ENCODE data around the gene MS4A10.
"Not testable (repeated sequence)": the region's sequence is repeated elsewhere in the genome, so short reads cannot be mapped to it uniquely, and the experiment has no call there.

The MS4A10 gene

DNA sequence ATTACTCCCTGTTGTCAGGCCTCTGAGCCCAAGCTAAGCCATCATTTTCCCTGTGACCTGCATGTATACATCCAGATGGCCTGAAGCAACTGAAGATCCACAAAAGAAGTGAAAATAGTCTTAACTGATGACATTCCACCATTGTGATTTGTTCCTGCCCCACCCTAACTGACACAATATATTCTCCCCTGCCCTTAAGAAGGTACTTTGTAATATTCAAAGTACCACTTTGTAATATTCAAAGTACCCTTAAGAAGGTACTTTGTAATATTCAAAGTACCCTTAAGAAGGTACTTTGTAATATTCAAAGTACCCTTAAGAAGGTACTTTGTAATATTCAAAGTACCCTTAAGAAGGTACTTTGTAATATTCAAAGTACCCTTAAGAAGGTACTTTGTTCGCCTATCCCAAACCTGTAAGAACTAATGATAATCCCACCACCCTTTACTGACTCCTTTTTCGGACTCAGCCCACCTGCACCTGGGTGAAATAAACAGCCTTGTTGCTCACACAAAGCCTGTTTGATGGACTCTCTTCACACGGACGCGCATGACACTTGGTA, 38.7 kb downstream of the MS4A10 start:
- in situ Hi-C loops (cut with MboI; ENCODE audit: low sequenced_read_pairs) = not testable (repeated sequence)

DNA sequence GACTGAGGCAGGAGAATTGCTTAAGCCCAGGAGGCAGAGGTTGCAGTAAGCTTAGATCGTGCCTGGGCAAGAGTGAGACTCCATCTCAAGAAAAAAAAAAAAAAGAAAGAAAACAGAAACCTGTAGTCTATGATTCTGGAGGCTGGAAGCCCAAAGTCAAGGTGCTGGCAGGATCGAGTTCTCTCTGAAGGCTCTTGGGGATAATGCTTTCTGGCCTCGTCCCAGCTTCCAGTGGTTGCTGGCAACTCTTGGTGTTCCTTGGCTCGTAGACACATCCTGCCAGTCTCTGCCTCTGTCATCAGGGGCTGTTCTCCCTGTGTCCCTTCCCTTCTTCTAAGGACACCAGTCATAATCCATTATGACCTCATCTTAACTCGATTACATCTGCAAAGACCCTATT, 40.0 kb downstream of the MS4A10 start:
- in situ Hi-C loops (cut with MboI; ENCODE audit: low sequenced_read_pairs) = no loop called here

DNA sequence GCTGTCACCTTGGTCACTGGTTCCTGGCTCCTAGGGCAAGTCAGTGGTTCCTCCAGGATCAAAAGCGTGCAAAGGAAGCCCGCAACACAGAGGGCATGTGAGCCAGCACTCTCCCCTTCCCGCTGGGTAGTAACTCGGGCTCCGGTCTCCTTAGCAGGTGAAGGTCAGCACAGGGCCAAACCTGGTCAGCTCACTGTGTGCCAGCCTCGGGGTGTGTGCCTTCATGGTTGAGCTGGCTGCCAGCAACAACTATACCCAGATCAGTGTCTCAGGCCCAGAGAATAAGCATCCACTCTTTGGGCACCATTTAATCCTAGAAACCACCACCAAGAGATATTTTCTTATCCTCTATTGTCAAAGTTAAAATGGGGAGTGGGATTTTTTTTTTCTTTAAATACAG, 40.7 kb downstream of the MS4A10 start:
- in situ Hi-C loops (cut with MboI; ENCODE audit: low sequenced_read_pairs) = no loop called here

DNA sequence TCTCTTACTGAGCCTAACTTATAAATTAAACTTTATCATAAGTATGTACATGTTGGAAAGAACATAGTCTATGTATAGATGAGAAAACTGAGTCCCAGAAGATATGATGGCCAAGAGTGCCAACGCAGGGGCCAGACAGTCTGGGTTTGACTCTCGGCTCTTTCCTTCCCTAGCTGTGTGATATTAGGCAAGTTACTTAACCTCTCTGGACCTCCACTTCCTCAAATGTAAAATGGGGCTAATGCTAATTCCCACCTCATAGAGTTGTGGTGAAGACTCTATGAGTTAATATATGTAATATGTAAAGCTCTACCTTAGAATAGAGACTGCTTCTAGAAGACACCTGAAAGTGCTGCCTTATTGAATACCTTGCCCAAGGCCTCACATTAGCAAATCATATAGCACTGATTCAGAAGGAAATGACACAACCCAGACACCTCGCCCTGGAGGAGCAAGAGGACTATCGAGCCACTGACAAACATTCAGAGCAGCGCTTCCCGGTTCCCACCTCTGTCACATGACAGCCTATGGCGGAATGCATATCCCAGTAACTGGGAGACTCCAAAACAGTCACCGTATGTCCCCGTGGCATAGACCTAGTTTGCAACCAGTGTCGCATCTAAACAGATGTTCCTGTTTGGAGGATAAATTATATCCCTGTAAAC, 45.5 kb downstream of the MS4A10 start:
- in situ Hi-C loops (cut with MboI; ENCODE audit: low sequenced_read_pairs) = no loop called here

DNA sequence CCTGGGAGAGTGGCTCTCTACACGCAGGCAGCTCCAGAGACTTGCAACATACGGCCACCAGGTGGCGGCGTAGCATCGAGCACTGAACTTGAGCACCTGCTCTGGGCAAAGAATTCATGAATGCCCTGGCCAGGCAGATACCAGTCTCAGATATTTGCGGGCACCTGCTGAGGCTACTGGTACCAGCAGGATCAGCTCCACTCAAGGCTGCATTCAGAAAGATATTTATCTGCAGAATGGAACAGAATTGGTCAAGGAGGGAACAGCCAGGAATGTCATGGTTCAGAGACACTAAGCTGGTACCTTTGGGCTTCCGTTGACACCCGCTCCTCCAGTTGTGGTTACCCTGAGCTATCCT, 46.0 kb downstream of the MS4A10 start:
- in situ Hi-C loops (cut with MboI; ENCODE audit: low sequenced_read_pairs) = no loop called here

DNA sequence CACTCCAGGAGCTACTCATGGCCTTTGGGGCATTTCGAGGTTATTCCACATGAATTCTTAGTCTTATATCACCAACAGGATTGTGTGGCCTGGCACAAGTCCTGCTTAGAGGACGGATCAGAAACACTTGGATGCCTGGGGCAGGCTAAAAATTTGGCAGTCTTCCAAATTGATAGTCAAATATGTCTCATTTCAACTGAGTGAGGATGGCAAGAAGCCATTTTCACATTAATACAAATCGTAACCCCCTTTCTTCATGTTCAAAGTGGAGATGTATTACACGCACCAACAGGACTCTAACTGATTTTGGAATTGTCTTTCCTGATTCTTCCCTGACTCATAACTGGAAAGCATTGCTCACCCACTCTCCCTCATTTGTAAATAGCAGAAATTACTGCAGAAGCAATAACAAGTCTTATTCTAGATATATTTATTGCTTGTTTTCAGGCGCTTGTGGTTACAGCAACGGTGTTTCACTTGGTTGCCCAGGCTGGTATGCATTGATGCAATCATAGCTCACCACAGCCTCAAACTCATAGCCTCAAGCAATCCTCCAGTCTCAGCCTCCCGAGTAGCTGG, 46.5 kb downstream of the MS4A10 start:
- in situ Hi-C loops (cut with MboI; ENCODE audit: low sequenced_read_pairs) = no loop called here

DNA sequence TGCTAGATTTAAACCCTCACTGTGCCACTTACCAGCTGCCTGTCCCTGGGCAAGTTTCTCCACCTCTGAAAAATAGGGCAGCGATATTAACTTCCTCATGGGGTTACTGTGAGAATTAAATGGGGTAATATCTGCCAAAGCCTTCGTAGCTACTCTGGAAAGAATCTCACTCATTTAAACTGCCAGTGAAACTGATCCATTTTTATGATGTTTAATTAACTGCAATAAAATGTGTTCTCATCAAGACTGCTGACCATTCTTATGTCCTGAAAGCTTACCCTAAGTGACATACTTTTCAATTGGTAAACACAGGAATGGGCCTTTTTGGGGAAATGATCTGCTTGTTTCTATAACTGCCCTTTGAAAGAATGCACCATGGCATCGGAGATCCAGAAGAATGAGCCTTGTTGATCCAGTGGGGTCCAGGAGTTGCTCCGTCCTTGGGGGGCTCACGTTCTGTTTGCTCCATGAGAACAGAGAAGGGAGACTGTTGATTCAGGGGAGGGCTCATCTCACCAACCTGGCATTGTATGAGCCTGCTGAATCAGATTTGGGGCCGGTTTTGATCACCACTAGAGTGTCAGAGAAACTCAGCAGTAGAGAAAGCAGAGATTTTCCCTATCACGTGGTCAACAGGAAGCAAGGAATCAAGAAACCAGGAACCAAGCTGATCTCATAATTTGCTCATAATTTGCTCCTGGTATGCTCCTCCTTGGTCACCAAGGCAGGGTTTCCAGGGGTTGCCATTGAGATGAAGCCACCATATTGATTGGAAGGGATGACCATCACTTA, 49.8 kb downstream of the MS4A10 start:
- in situ Hi-C loops (cut with MboI; ENCODE audit: low sequenced_read_pairs) = no loop called here

DNA sequence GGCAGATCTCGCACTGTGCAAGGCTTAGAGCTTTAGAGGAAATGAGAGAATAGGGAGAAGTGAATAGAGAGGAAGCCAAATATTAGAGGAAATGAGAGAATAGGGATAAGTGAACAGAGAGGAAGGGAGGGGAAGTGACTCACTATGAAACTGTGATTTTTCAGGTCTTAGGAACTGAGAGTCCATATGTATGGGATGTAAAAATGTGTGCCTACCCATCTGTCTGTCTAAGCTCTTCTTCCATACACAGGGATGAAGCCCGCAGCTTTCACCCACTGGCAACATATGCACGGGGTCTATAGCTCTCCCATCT, 50.4 kb downstream of the MS4A10 start:
- in situ Hi-C loops (cut with MboI; ENCODE audit: low sequenced_read_pairs) = no loop called here

DNA sequence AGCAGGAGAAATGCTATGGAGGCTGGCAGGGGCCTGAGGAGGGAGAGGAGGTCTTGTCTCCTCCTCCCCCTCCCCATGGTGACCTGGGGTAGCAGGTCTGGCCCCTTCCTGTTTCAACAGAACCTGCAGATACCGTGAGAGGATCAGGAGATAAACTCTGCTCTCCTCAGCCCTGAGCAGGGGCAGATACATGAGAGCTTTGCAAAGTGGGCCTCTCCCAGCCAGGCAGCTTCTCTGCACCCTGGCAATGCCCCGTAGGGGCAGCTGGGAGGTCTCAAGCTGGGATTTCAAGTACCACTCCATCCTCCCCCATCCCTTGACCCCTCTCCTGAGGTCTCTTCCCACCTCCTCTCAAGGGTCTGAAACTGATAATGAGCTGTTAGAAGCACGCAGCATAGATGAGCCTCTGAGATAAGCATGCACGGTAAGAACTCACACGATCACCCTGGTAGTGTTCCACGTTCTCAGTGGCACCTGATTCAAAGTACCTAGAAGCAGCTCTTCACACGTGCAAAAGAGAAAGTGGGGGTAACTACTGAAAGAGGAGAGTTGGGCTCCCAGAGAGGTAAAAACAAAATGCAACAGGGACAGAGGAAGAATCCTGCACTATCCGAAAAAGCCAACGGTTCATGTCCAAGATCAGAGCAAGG, 51.9 kb downstream of the MS4A10 start:
- in situ Hi-C loops (cut with MboI; ENCODE audit: low sequenced_read_pairs) = no loop called here

DNA sequence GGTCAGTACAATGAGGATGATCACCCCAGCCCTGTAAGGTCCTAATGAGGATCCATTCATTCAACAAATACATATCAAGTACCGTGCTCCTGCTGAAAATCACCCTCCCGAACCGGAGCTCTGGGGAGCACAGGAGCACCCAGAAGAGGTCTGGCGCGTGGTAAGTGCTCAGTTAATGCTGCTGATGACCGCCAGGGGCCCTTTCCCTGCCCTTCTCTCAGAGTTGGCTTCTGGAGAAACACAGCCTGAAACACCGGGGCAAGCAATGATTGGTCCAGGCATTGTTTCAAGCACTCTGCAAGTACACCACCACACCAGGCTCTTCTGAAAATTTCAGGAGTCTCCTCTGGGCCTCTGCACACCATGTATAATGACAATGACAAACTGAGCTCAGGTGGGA, 53.0 kb downstream of the MS4A10 start:
- in situ Hi-C loops (cut with MboI; ENCODE audit: low sequenced_read_pairs) = no loop called here

DNA sequence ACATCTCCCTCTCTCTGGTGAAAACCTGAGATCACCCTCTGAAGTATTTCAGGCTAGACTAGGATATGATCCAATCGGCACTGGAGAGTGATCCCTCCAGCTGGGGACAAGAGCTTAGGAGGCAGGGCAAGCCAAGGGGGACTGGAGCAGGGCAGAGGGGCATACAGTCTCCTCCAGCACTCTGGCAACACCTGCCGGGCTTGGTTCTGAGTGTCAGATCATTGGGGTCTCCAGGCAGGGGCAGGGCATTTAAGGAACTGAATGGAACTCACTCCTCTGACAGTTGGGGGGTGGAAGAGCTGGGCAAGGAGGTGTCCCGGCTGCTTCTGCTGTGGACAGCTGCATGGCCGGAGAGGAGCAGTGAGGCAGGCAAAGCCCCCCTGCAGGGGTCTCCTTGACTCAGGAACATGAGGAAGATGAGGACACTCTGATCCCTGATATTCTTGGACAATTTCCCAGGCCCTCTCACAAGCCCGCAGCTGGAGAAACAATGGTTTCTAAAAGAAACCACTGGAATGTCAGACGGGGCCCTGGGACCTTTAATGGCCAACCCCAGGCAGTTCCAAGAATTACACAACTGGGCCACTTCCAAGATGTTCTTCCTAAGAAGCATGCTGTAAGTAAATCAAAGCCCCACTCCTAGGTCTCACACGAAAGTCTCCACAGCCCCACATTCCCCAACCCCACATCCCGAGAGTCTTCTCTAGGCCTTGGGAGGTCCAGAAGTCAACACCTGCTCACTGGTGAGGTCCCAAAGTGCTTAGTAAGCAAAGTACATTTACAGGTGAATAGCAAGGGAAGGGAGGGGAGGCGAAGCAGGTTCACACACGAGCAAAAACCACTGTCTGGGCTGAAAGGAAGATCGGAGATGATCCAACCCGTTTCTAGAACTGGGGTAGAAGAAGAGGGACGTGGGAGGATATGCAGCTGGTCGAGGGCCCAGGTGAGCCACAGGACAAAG, 55.6 kb downstream of the MS4A10 start:
- in situ Hi-C loops (cut with MboI; ENCODE audit: low sequenced_read_pairs) = no loop called here

DNA sequence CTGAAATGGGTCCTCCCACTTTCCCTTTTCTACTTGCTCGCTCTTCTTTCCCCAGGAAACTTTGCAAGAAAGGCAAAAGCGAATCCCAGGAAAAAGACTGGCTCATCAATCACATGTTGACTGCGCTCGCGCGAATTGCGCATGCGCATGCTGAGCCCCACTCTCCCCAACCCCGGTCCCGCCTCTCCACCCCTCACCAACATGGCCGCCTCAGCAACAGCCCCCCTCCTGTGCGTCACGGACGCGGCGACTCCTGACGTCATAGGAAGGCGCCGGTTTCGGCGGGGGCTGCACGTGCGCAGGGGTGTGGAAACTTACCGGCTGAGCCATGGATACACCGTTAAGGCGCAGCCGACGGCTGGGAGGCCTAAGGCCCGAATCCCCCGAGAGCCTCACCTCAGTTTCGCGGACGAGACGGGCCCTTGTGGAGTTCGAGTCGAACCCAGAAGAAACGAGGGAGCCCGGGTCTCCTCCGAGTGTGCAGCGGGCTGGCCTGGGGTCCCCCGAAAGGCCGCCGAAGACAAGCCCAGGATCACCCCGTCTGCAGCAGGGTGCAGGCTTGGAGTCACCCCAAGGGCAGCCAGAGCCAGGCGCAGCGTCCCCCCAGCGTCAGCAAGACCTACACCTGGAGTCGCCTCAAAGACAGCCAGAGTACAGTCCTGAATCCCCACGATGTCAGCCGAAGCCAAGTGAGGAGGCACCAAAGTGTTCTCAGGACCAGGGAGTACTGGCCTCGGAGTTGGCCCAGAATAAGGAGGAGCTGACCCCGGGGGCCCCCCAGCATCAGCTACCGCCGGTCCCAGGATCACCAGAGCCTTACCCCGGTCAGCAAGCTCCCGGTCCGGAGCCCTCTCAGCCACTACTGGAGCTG, 56.9 kb downstream of the MS4A10 start, which contains the start of gene CCDC86:
Gene CCDC86, plus strand, starts transcription at position 317 of the 871 bp plus-strand sequence. Its CDS starts 12 bp downstream, at position 329.
- in situ Hi-C loops (cut with MboI; ENCODE audit: low sequenced_read_pairs) = no loop called here

DNA sequence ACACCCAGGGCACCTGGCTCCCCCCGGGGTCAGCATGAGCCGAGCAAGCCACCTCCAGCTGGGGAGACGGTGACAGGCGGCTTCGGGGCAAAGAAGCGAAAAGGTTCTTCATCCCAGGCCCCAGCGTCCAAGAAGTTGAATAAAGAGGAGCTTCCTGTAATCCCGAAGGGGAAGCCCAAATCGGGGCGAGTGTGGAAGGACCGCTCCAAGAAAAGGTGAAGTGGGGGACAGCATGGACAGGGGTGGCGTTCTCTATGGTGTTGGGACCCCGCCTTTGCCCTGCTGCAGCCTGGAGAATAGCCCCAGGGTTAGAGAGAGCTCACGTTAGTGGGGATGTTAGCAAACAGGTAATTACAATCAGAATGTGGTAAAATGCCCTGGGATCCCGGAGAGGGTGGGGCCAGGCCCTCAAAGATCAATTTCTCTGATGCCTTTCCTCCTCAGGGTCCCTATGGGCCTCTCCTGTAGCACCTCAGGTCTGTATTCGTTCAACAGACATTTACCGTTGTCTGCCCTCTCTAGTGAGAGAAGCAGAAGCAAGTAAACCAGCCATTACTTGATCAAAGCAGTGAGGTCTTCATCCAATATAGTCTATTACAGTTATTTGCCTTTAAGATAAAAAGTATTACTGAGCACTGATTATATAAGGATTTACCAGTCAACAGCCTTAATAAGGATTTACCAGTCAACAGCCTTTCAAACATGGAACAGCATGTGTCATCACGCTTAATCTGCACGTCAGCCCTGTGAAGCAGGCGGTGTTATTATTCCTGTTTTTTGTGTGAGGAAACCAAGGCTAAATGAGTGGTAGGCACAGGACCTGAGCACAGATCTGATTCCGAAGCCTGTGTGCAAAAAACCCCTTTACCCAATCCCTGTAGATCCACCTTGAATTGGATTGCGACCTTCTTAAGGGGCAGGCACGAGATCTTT, 57.8 kb downstream of the MS4A10 start:
- in situ Hi-C loops (cut with MboI; ENCODE audit: low sequenced_read_pairs) = no loop called here

DNA sequence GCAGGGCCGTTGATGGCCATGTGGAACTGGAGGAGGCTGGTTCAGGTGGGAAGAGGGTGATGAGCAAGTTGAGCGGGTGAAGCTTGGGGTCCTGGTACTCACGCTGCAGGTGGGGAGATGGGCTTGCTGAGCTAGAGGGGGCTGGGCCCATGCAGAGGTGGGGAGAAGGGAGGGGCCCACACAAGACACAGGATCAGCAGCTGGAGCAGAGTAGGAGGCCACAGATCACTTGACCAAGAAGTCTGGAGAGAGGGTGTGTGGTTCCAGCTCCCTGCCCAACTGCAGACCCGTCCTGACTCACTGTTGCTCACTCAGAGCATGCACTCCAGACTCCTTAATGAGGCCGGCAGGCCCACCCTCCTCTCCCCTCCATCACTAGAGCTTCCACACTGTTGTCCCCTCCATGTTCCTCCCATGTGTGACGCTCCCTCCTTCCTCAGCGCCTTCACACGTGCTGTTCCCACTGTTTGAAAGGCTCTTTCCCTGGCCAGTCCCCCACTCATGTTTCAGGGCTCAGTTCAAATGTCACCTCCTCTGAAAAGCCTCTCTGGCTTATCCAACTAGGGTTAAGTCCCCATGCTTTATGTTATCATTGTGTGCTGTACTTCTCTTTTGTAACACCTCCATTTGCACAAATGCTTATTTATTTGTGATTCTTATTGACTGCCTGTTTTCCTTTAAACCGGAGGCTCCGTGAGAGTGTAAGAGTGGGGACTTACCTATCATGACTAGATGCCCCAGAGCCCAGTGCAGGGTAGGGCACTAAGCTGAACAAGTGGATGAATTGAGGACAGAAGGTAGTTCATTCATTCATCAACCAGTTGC, 59.1 kb downstream of the MS4A10 start:
- in situ Hi-C loops (cut with MboI; ENCODE audit: low sequenced_read_pairs) = no loop called here

DNA sequence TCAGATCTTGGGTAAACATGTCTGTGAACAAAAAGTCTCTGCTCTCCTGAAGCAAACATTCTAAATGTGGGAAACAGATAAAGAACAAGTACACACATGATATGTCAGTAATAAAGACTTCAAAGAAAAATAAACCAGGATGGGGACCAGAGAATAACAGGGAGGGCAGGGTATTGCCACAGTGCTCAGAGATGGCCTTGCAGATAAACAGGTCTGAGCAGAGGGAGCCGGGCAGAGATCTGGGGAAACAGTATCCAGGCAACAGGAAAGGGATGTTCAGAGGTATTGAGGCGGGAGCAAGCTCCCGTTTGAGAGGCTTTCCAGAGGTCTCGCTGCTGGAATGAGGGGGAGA, 59.7 kb downstream of the MS4A10 start:
- in situ Hi-C loops (cut with MboI; ENCODE audit: low sequenced_read_pairs) = no loop called here

DNA sequence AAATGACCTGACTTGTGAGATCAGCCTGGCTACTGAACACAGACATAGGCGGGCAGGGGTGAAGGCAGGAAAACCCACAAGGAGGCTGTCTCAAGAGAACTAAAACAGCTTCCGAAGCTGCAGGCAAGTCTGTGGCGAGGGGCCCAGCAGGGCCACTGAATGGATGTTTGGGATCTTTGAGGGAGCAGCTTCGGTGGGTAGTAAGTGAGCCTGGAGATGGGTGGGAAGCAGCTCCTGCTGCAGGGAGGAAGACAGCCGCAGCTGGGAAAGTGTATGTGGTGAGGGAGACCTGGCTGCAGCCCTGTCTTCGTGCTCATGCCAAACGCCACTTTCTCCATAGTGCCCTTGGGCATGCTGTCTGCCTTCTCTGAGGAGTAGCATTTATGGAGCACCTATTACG, 60.2 kb downstream of the MS4A10 start:
- in situ Hi-C loops (cut with MboI; ENCODE audit: low sequenced_read_pairs) = no loop called here

DNA sequence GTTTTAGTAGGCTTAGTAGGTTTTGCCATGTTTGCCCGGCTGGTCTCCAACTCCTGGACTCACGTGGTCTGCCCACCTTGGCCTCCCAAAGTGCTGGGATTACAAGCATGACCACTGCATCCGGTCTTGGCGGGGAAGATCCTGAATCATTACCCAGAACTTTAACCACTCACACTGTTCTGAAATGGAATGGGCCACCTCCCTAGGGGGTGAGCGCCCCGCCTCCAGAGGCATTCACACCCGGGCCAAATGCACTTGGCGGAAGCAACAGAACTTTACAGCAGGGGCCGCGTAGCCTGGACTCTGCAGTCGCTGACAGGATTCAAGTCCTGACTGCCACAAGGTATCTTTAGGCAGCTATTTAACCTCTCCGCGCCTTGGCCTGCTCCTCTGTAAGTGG, 62.1 kb downstream of the MS4A10 start:
- in situ Hi-C loops (cut with MboI; ENCODE audit: low sequenced_read_pairs) = no loop called here

DNA sequence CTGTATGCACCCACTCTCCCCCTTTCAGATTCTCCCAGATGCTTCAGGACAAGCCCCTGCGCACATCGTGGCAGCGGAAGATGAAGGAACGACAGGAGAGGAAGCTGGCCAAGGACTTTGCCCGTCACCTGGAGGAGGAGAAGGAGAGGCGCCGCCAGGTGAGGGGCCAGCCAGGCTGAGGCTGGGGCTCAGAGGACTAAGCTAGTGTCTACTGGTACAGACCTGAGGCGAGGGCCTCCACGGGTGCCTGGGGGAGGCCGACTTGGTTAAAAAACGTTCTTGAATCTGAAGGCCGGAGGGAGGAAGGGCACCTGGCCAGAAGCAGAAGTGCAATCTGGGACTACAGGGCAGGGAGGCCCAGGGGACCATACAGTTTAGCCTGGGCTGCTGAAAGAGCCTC, 62.8 kb downstream of the MS4A10 start:
- in situ Hi-C loops (cut with MboI; ENCODE audit: low sequenced_read_pairs) = no loop called here

Data from HL-60/S4 treated with phorbol 12-myristate 13-acetate at 8.2 ng/mL for 4 days and 3 days (cell line).